GM18526 (cell line): Measurements from ENCODE around the gene SYNPR.

Source experiments
- POLR2A ChIP-seq: IDR thresholded peaks from 3 replicates; pipeline ENCODE4 v1.6.1; 2011; ENCODE audit not compliant: insufficient read length; ENCODE audit errors: extremely low read depth

Gene SYNPR

DNA sequence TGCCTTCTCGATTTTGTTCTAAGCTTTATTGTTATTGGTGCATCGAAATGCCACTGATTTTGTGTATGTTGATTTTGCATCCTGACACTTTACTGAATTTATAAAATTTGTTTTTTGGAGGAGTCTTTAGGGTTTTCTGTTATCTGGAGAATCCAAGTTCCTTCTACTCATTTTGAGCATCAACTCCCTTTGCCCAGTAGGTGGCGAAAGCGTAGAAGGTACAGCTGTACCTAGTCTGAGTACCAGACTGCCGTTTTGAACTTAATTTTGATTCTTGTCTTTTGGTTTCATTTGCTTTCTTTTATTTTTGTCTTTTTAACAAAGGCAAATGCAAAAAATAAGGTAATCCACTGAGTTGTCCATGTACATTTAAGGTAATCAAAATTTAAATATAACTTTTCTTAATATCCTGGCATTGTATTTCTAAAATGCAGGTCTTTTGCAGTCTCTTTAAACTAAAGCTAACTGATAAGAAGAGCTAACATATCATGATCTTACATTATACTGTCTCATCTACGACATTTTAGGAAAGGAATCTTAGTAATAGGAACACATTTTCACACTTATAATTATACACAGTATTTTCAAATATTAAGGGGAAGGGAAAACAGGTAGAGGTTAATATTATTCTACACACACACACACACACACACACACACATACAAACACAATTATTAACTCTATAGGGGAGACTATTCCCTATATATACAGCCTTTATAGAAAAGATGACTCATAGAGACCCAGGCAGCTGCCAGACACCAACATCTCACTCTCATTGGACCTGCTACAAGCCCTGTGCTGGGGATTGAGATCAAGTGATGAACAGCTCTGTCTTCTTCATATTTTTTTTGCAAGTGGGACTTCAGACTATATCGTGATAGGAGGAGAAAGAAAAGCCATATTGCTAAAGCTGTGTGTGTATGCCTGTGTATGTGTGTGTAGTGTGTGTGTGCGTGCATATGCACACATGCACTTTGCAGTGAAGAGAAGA lies 71.8 kb downstream of the SYNPR start:
- TF ChIP-seq POLR2A: no peak

DNA sequence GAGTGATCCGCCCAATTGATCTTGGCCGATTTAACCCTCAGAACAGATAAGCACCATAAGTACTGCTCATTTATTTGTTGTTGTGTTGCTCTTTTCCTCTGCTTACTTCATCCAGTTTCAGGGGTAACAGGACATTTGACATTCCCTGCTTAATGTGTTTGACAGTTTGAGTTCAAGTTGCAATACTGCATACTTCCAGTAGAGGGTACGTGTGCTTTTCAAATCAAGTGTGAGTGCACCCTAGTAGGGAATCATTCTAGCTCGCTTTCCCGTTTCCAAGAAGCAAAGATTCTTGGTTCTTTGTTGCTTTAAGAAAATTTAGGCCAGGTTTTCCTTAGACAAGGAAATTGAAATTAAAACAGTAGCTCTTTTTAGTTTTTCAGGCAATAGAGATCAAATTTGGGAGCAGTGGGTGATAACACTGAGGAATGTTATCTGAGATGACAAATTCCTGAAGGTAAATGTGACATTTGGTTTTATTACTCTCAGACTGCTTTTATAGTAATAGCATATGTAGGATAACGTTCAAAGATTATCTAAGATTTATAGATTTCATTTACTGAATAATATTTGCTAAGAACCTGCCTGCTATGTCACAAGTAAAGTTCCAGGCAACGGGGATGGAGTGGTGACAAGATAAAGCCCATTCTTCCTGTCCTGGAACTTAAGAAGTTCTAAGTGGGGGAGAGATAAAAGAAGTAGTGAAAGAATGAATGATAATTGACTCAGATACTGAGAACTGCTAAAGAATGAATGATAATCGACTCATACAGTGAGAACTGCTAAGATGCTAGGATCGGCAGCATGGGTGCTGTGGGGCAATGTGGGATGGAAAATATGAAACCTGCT lies 73.3 kb downstream of the SYNPR start:
- no peak for TF ChIP-seq POLR2A

- no peak for TF ChIP-seq POLR2A
Measured at GRCh38 chr3:63352008-63352279, 73.8 kb downstream of the SYNPR start.

- TF ChIP-seq POLR2A: no peak
Measured at GRCh38 chr3:63353383-63353782, 75.3 kb downstream of the SYNPR start.

GRCh38 chr3:63354160-63354559 lies 76.1 kb downstream of the SYNPR start:
- TF ChIP-seq POLR2A: no peak

DNA sequence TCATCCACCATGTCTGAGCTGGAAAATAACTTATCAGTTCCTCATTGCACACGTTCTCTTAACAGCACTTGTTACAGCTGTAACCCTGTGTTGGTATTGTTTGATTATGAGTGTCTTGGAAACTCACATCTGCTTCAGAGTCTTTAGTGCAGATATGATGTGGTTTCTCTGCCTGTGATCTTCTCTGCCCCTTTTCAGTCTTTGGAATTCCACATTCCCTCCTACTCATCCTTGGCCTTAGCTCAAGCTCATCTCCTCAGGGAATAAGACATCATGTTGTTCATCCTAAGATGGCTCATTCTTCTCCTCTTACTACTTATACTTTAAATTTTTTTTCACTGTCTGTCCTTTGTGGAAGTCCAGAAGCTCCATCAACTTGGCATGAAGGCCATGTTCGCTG lies 77.7 kb downstream of the SYNPR start:
- TF ChIP-seq POLR2A: no peak

GRCh38 chr3:63364495-63364894 lies 86.4 kb downstream of the SYNPR start:
- TF ChIP-seq POLR2A: no peak

GRCh38 chr3:63364910-63365309 lies 86.8 kb downstream of the SYNPR start:
- no peak for TF ChIP-seq POLR2A

DNA sequence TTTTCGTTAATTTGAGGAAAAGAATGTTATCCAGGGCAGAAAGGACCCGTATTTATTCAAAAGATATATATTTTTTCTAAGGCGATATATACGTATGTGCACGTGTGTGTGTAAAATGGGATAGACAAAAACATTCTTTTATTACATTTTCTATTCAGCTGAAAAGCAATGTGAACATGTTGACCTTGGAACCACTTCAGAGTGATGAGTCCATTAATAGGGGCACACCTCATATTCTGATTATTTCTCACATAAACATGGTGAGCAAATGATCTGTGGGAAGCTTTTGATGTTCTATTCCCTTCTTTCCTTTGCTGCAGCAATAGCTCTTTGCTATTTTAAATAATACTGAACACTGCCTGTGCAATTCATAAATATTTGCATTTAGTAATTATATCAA lies 87.6 kb downstream of the SYNPR start:
- TF ChIP-seq POLR2A: no peak

GRCh38 chr3:63370094-63370493 lies 92.0 kb downstream of the SYNPR start:
- TF ChIP-seq POLR2A: no peak

DNA sequence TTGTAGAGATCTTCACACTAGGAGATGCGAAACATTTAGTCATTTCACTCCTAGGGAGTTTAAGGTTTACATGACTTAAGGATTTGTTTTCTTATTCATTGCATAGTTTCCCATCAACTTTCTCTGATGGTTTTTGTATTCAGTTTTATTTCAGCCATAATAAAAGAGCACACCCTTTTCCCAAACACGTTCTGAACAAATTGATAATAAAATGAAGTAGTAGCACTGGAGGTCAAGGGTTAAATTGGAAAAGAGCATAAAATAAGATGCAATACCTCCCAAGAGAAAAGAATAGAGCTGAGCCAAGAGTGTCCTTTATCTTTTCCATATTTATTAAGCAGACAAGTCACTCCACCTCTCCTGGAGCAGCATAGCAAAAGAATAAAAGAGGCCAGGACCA lies 104.9 kb downstream of the SYNPR start:
- no peak for TF ChIP-seq POLR2A

GRCh38 chr3:63384382-63384781 lies 106.3 kb downstream of the SYNPR start:
- no peak for TF ChIP-seq POLR2A

- TF ChIP-seq POLR2A: no peak
Measured at GRCh38 chr3:63385629-63386028, 107.5 kb downstream of the SYNPR start.

DNA sequence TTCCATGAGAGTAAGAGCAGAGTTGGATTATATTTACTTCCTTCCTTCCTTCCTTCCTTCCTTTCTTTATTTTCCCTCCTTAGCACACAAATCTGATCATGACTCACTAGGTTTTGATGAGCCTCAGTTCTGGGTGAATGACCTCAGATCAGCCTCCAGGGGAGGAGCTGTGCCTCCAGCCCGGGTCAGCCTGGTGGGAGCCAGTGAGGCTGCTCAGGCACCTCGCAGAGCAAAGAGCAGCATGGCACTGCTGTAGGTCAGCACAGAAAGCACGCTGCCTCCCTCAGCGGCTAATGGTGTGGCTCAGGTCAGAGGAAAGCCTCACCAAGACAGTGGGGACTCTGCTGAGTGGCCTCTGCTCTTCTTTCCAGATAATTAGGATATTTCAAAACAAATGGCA lies 108.5 kb downstream of the SYNPR start:
- no peak for TF ChIP-seq POLR2A

- TF ChIP-seq POLR2A: no peak
Measured at GRCh38 chr3:63387568-63387967, 109.5 kb downstream of the SYNPR start.

DNA sequence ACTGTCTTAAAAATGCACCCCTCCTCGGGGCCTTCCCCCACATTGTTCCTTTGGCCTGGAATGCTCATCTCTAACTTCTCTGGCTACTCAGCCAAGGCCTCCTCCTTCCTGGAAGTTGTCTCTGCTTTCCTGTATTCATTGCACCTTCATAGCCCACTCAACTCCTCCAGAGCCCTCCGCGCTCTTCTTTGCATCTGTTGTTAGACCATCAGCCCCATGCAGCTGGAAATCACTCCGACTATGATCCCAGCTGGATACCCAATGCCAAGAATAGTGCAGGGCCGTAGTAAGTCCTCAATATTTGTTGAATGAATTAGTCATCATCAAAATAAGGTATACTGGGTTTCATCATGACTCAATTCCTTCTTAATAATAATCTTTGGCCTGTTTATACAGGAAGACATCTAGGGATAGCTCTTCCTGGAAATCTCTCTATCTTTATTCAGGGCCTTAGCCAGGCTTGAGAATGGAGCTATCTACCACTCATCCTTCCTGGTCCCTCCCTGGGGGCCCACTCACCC lies 112.7 kb downstream of the SYNPR start:
- no peak for TF ChIP-seq POLR2A
